Measurements from ENCODE around the gene RAD51B.
"Not testable (repeated sequence)": the region's sequence is repeated elsewhere in the genome, so short reads cannot be mapped to it uniquely, and the experiment has no call there.

RAD51B gene

DNA sequence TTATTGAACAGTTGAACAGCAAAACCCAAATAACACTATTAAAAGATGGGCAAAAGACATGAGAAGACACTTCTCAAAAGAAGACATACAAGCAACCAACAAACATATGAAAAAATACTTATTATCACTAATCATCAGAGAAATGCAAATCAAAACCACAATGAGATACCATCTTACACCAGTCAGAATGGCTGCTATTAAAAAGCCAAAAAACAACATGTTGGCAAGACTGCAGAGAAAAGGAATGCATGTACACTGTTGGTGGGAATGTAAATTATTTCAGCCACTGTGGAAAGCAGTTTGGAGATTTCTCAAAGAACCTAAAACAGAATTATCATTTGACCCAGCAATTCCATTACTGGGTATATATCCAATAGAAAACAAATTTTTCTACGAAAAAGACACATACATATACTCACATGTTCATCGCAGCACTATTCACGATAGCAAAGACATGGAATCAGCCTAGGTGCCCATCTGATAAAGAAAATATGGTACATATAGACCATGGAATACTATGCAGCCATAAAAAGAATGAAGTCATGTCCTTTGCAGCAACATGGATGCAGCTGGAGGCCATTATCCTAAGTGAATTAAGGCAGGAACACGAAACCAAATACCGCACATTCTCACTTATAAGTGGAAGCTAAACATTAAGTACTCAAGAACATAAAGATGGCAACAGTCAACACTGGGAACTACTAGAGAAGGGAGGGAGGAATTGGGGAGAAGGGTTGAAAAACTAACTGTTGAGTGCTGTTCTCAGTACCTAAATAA lies 367.1 kb downstream of the RAD51B start:
- not testable (repeated sequence) for DNase-seq

DNA sequence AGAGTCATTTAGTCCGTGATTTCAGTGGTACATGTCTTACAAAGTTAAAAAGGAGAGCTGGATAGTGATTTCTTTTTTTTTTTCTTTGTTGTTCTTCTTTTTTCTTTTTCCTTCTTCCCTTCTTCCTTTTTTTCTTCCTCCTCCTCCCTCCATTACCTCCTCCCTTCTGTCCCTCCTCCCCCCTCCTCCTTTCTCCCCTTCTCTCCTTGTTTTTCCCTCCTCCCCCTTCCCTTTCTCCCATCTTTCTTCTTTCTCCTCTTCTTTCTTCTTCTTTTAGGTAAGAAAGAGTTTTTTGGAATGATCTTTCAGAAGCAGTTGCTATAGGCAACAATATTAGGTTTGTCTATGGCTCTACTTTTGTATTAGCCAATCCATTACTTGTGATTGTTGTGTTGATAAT lies 368.6 kb downstream of the RAD51B start:
- DNase-seq: no peak

DNA sequence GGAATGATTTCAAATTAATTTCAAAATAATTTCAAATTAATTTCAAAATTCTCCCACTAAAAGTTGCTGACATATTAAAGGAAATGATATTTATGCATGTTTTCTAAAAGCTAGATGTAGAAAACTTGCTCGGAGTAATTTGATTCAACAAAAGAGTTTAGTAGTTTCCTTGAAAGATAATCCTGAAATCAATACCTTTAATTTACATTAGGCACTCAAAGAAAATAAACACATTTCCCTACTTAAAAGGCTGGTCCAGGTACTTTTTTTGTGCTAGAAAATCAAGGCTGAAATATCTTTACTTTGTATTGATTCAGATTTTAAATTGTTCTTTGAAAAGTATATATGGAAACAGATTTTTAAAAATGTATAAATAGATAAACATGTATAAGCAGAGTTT lies 370.5 kb downstream of the RAD51B start:
- DNase-seq: no peak

DNA sequence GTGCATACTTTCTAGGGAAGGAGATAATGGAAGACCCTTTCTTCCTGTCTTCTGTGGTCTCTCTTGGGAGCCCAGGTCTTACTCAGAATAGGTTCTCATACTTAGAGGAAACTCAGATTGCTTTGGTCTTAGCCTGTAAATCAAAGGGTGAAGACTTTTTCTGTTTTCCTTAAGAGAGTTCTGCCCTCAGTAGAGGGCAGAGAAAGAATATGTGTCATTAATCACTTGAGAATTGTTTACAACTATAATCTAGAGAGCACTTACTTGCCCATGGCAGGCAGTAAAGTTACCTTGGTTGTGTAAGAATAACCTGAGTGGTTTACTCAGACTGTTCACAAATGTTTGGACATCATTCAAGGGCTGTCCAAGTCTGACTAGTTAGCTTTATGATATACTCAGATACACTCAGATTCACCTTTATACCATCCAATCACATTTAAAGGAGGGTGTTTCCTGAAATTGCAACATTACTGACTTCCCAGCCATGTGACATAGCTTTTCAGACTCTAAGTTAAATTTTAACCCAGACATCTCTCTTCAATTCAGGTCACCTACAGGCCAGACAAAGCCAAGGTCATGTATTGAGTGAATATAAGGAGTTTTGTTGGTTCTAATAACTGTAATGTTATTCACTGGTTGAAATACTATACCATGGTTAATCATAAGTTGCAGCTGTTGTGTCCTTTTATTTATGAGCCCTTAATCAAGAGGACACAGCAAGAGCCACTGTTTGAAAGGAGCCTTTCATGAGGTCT lies 372.2 kb downstream of the RAD51B start:
- peak; percentile 82 for DNase-seq

DNA sequence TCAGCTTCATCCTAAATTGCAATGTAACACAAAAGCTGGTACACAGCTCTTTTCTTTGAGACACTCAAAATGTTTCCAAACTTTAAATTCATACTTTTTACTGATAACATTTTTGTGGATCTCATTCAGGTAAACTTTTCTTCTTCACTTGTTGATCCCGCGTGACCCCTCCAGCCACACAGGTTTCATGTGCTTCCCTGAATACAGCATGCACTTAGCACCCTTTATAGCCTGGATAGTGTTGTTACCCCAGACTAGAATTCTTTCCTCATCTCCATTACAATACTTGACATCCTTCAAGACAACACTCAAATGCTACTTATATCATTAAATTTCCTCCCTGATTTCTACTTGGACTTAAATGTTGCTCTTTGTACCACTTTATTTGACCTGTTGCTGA lies 373.4 kb downstream of the RAD51B start:
- no peak for DNase-seq

DNA sequence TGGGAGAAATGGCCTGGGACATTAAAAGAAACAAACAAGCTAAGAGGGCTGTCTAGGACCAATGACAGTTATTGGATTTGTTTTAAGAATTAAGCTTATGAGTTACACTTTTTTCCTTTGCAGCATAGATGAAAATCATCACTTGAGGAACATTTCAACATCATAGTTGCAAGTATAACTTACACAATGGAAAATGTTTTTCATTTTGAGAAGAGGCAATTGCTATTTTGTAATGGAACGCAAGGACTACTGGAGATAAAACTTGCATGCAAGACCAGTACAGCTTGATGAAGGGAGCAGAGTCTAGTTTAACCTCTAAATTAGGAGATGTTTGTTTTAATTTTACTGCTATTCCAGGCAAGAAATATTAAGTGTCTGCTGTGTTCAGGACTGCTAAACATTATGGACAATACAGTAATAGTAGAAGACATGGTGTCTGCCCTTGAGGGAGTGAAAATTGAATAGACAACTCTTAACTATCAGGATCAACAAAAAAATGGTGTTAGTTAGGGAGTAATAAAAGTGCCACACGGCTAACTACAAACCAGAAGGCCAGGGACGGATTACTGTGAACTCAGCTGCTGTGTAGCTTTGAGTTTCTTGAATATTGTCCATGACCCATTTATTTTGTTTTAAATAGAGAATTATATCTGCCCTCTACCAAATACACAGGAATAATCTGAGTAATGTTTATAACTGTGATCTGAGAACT lies 374.5 kb downstream of the RAD51B start:
- DNase-seq: peak; percentile 57

DNA sequence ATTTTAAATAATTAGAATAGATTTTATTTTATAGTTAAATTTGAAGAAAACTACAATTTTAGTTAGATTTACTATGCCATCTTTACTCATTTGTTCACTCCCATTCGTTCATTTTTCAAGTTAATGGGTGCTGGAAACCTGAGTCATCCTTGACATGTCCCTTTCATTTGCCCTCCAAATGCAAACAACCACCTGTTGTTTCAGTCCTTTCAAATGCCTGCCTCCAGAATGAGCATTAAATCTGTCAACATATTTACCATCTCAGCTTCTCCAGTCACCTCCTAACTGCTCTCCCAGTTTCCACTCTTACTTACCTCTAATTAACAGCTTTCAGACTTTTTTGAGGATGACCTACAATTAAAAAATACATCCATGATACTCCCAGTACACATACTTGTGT lies 375.5 kb downstream of the RAD51B start:
- DNase-seq: peak; percentile 98

DNA sequence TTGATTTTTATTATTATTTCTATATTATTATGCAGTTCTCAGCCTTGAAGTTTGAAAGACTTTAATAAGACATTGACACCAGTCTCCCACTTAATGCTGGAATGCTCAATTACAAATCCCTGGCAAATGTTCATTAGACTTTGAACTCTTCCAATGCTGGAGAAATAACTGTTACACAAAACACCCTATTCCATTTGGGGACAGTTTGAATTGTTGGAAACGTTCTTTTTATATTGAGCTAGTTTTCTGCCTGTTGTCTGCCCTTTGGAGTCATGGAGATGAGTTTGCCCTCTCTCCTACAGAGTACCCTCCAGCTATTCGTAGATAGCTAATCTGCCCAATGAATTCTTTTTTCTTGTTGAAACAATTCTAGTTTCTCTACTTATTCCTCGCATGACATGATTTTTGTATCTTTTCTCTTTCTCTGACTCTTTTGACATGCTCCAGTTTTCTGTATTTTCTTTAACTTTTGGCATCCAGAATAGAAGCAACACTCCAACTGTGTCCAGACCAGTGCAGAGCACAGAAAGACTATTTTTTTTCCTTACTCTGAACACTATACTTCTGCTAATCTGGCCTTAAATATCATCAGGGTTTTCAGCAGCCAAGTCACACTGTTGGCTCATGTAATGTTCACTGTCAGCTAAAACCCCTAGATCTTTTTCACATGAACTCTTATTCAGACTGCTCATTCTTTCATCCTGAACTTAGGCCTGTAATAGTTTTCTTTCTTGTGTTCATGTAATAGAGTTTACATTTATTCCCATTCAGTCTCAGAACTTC lies 379.3 kb downstream of the RAD51B start:
- no peak for DNase-seq

DNA sequence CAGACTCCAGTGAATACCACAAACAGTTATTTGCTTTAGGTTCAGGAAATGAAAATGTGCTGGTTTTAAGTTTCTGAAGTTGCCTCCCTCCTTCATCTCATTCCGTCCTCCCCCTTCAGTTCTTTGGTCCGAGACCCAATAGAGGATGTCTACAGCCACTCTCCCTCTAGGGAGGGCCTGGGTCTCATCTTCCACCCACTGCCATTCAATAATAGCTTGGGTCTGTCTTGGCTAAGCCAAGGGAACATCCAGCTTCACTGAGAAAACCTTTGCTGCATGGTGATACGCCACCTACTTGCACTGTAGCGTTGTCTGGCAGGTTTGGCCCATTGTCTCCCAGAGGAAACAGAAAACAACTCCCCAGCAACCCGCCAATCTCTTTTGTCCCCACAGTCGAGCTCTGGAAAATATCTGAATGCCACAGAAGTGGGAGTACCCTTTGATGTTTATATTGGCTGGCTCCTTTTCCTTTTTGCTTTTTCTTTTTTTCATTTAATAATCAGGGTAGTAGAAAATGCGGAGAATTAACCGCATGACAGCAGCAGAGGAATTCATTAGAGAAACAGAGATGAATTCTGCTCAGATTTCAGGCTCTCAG lies 380.1 kb downstream of the RAD51B start:
- DNase-seq: peak; percentile 53

DNA sequence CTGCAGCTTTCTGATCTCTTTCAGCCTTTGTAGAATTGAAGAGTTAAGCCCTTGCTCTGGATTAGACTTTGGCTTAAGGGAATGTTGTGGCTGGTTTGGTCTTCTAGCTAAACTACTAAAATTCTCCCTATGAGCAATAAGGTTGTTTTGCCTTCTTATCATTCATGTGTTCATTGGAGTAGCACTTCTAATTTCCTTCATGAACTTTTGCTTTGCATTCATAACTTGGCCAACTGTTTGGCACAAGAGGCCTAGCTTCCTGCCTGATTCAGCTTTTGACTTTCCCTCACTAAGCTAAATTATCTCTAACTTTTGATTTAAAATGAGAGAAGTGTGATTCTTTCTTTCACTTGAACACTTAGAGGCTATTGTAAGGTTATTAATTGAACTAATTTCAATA lies 384.3 kb downstream of the RAD51B start:
- DNase-seq: no peak

DNA sequence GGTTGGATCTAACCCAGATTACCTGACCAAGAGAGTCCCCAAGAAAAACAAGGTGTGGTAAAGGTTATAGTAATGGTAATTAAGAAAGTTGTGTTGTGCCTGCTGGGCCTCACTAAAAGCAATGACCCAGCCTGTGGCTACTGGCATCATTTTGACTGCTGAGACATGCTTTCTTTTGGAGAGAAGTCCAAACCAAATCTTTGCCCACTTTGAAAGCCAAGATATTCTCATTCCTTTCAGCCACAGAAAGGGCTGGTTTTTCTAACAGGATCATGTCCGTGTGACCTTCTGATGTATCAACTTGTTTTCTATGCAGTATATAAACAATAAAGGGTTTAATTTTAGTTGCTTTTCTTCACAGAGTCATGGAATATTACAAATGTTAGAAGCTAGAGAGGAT lies 388.6 kb downstream of the RAD51B start:
- no peak for DNase-seq

DNA sequence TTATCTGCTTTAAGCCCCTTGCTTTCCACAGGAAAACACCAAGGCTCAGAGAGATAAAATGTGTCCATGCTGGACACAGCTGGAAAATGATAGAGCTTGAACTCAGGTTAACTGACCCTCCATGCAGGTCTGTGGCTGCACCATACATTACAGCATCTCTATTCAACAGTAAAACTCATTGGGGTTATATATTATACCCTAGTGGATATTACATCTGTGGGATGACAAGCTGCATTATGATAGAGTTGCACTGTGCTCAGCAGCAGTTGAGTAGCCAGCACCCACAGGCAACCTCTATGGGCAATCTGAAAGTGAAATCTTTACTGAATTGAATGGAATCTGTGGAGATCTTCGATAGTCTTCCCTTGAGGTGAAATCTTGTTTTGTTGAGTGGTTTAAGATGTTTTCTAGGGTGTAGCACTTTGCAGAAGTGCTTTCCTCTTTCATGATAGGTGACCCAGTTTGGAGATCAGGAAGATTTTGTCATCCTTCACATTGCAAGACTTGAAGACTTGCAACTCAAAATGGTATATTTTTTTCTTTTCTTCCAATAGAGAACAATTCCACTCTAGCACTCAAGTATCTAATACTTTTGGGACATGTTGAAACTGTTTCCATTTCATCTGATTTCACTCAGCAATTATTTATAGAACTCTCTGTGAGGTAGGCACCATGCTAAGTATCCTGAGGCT lies 389.2 kb downstream of the RAD51B start:
- no peak for DNase-seq

DNA sequence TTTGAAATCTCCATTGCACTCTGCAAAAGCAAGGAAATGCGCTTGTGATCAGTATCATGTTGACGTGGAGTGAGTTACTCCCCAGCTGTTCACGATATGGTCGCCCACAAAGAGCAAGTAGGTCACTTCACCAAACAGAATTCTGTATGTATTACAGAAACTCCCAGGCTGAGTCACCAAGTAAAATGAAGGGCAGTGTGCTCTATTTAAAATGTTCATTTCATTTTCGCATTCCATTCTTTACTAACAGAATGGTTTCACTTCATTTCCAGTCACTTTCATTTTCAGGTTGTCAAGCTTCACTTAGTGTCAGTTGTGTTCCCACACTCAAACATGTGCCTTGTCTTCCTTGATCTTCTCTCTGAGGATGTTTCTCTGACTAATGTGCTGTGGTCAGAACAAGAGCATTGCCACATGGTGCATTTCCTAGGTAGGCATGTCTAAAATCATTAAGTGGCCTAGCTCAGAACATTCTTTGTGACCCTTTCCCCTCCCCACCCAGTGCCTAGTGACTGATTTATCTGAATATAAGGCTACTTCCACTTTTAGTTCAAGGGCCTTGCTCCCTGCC lies 391.2 kb downstream of the RAD51B start:
- DNase-seq: no peak

DNA sequence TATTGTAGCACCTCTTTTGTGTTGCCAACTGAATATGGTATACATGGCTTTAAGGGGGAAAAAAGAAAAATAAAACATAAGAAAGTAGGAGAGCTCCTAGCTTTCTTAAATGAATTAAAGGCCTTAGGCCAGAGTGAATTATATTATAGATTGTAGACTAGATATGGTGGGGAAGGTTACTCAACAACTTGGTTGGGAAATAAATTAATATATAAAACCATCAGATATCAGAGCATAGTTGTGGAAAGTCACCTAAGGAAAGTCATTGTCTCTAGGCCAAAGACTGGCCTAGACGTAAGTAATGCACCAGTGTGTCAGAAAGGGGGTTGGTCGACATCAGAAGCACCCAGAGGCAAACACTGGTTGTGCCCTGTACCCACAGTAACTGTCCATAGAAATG lies 391.8 kb downstream of the RAD51B start:
- no peak for DNase-seq

DNA sequence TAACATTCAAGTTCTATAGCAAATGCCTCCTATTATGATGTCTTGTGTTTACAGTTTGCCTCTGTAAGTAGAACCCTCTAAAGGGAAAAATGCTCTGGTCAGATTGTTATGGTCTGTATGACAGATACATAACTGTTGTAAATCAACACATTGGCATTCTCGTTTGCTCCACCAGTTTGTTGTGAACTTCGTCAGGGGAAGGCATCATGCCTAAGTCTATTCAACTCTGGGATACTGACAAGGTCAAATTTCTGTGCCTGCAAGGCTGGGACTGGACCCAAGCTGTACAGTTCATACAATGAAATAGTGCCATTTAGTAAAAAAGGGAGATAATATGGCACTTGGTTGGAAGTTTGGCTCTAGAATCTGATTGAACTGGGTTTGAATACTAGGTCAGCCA lies 392.3 kb downstream of the RAD51B start:
- DNase-seq: no peak

DNA sequence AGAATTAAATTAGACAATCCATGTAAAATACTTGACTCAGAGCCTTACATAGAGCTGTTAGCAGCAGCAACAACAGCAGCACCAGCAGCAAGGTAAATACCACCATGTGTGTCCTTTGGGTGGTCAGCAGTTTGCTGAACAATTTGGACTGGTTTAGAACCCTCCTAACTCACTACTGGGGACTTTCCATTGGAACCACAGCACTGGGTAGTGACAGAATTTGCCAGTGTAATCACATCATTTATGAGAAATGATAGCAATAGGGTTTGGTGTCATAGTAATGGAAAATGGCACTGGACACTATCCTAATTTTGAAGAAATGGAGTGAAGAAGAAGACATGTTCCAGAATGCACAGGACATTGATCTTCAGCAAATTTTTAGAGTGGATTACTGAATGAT lies 392.8 kb downstream of the RAD51B start:
- DNase-seq: no peak

DNA sequence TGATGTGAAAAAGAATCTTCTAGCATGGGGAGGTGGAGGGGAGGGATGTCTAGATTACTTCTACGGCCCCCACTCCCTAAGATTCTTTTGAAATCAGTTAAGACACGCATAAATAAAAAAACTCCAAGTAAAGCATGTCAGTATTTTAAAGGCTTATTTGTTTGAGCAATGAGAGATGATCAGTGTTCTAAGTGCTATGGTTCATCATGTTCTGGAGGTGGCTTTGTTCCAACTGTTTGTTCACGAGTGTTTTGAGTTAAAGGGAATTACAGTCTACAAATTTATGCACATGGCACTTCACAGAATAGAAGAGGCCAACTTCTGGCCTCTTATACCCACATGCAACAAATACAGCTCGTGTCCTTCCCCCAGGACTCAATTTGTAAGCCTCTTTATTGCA lies 394.9 kb downstream of the RAD51B start:
- no peak for DNase-seq

DNA sequence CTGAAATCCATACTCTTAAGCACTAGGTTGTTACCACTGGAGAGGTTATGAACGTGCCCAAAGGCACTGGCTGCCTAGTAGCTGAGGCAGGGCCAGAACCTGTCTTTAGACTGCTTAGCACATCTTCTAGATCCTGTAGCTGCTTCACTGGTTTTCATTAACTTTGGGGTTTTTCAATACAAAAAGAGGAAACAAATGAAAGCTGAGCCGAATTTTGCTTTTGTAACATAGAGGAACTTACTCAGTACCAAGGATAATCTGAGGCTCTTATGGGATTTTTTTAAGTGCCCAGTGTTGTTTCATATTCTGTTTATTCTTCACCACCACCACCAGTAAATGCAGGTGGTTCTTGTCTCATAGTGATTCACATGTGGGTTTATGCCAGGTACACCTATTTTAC lies 396.1 kb downstream of the RAD51B start:
- DNase-seq: no peak

DNA sequence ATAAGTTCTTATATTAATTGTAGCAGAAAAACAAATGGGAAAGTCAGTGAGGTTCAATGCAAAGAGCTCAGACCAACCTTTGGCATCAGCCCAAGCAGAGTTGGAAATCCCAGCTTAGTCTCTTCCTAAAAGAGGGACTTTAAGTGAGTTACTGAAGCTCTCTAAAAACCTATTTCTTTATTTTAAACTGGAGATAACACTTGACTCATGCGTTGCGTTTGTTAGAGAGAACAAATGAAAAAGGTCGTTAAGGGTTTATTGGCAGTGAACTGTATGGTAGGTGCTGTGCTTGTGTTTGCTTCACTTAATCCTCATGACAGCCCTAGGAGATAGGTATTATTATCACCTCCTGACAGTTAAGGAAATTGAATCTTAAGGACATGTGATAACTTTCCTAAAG lies 396.5 kb downstream of the RAD51B start:
- DNase-seq: peak; percentile 43

DNA sequence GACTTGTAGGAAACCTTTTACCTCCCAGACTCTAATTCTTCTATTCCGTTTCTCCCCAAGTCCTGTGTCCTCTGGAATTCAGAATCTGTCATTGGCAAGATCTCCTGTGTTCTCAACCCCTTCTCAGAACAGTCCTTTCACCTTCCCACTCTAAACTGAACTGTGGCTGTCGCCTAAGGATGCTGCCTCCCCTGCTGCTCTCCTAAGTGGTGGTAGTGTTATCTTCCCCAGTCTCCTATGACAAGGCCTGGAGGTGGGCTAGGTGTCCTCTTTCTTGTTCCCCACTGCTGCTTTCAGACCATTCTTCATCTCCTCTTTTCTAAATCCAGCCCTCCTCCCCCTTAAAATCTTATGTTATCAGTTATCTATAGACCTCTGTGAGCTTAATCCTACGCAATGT lies 397.4 kb downstream of the RAD51B start:
- no peak for DNase-seq

DNA sequence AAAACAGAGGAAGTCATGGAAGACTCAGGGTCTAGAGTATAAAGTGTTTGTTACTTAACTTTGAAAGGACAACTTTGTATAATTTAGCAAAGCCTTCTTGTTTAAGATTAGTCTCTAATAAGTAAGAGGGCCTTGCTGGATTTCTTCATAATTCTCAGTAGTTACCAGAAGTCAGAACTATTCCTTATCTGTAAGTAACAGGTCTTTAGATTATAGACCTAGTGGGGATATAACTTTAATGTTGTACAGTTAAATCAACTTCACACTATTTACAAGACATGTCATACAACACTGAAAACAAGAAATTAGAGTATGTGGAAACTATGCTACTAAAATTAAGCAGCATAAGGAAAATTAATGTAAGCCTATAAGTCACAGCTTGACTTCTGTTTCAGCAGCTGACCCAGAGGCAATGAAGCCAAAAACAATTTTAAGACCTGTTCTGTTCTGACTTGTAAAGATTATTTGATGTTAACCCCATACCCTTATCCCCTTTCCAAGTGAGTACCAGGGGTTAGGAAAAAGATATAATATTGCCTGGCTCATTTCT lies 398.3 kb downstream of the RAD51B start:
- no peak for DNase-seq
